Fibroblast of lung (primary cell): ENCODE measurements around the gene TBC1D21. TPM values are rescaled to one million over a fixed set of nuclear protein-coding genes. Genes with fewer than 3 reads are reported as not detected.

ENCODE experiments used
- DNase-seq, 2 donors: peaks; one replicate each; pipeline versions ENCODE4 v3.0.0 to v3.0.0-alpha.2; 2010; ENCODE audit warnings: low read depth in 2 of 2
- H2AFZ ChIP-seq: 2 replicates; pipeline ENCODE4 v1.5.1; 2012; ENCODE audit warnings: low read length, control low read depth, inconsistent platforms
- H3K27ac ChIP-seq: 2 replicates; pipeline ENCODE4 v1.5.1; 2011; ENCODE audit warnings: low read length, control low read depth; ENCODE audit not compliant: insufficient read depth
- H3K27me3 ChIP-seq: 2 replicates; pipeline ENCODE4 v1.5.1; 2011; ENCODE audit warnings: mild to moderate bottlenecking, low read length; ENCODE audit not compliant: control insufficient read depth, insufficient read depth
- H3K36me3 ChIP-seq: 2 replicates; pipeline ENCODE4 v1.5.1; 2011; ENCODE audit warnings: low read length; ENCODE audit not compliant: control insufficient read depth, insufficient read depth
- H3K4me1 ChIP-seq: 2 replicates; pipeline ENCODE4 v1.5.1; 2011; ENCODE audit warnings: low read length; ENCODE audit not compliant: control insufficient read depth, insufficient read depth; ENCODE audit errors: extremely low read depth
- H3K4me2 ChIP-seq: 2 replicates; pipeline ENCODE4 v1.5.1; 2011; ENCODE audit warnings: low read length, control low read depth; ENCODE audit not compliant: insufficient read depth; ENCODE audit errors: extremely low read depth
- H3K4me3 ChIP-seq, 4 experiments: fragments of 200-600 bp in 1 of 4; sonication (generic) in 1 of 4; replicated peaks in 1 of 4; 2 replicates each; pipeline ENCODE4 v1.5.1; 2011 to 2016; ENCODE audit warnings: low read length in 4 of 4, low read depth in 3 of 4, mild to moderate bottlenecking in 3 of 4, control low read depth in 2 of 4, inconsistent platforms in 1 of 4, mixed read lengths in 1 of 4; ENCODE audit not compliant: insufficient read depth in 1 of 4; ENCODE audit errors: control extremely low read depth in 1 of 4
- H3K79me2 ChIP-seq: 2 replicates; pipeline ENCODE4 v1.5.1; 2012; ENCODE audit warnings: mild to moderate bottlenecking, low read length, inconsistent platforms; ENCODE audit not compliant: control insufficient read depth, insufficient read depth
- H3K9ac ChIP-seq: 2 replicates; pipeline ENCODE4 v1.5.1; 2011; ENCODE audit warnings: mild to moderate bottlenecking, low read length, control low read depth; ENCODE audit not compliant: insufficient read depth
- H3K9me3 ChIP-seq: 2 replicates; pipeline ENCODE4 v1.5.1; 2012; ENCODE audit warnings: low read depth, low read length; ENCODE audit not compliant: control insufficient read depth, insufficient read depth
- H4K20me1 ChIP-seq: 2 replicates; pipeline ENCODE4 v1.5.1; 2011; ENCODE audit warnings: low read length; ENCODE audit not compliant: control insufficient read depth, insufficient read depth; ENCODE audit errors: extremely low read depth
- CTCF ChIP-seq, 2 donors: IDR thresholded peaks in 1 of 2; conservative IDR thresholded peaks in 1 of 2; 1 replicate in 1 of 2; 2 replicates in 1 of 2; pipeline ENCODE4 v1.5.1; 2011 to 2012; ENCODE audit warnings: low read length in 2 of 2, control low read depth in 1 of 2, inconsistent platforms in 1 of 2, low read depth in 1 of 2, mild to moderate bottlenecking in 1 of 2
- EZH2 ChIP-seq: IDR thresholded peaks from 2 replicates; pipeline ENCODE4 v1.5.1; 2012; ENCODE audit warnings: low read length, control low read depth, mild to moderate bottlenecking; ENCODE audit errors: missing control alignments
- polyA plus RNA-seq, 2 donors: library from polyadenylated mRNA; depleted of rRNA in 1 of 2; stranded (reverse) in 1 of 2; unstranded in 1 of 2; fragments of >200 nt; gene quantifications; 2 replicates each; pipeline ENCODE4 v1.2.1, GENCODE V29; 2011 to 2012; ENCODE audit warnings: missing spikeins in 1 of 2
- total RNA-seq: library from RNA; depleted of rRNA; stranded (reverse); fragments of >200 nt; gene quantifications from 2 replicates; pipeline ENCODE4 v1.2.1, GENCODE V29; 2014

TBC1D21 gene
- total and polyA plus RNA-seq, 2 donors (not counting 1 experiment from before 2014, with no cell fraction given), result not detected

GRCh38 chr15:73832657-73833056 lies 40.7 kb upstream of the TBC1D21 start:
- Histone ChIP-seq H3K4me2 (no peak overlapping the region), H3K79me2 (no peaks in the 10 kb centered on the region), H3K9me3 (no peaks in the 10 kb centered on the region), H3K4me3 (no peak overlapping the region), H3K27me3 (peaks cover 7% of the 10 kb centered on the region), H3K4me1 (no peaks in the 10 kb centered on the region), H2AFZ (no peak overlapping the region), H3K36me3 (no peaks in the 10 kb centered on the region), H3K27ac (no peak overlapping the region), H3K9ac (no peak overlapping the region), H4K20me1 (no peaks in the 10 kb centered on the region)
- TF ChIP-seq CTCF (conservative IDR thresholded peaks at IDR 0.05 in 1 of 2, IDR thresholded peaks at IDR 0.05 in 1 of 2; ENCODE audit: low read depth in 1 of 2, low read length in 2 of 2), result no peak
- TF ChIP-seq EZH2, result no peak
- no peak for DNase-seq

GRCh38 chr15:73836845-73837244 lies 36.5 kb upstream of the TBC1D21 start:
- peaks cover 12% of the 10 kb centered on the region for H3K27me3 ChIP-seq
- no peaks in the 10 kb centered on the region for H3K4me1 ChIP-seq

GRCh38 chr15:73838831-73839426 lies 34.4 kb upstream of the TBC1D21 start:
- Histone ChIP-seq H3K27me3 (peaks cover 12% of the 10 kb centered on the region), H2AFZ (no peak overlapping the region), H3K9me3 (no peaks in the 10 kb centered on the region), H4K20me1 (no peaks in the 10 kb centered on the region), H3K4me3 (no peak overlapping the region), H3K36me3 (no peaks in the 10 kb centered on the region), H3K9ac (no peak overlapping the region), H3K4me1 (no peaks in the 10 kb centered on the region), H3K4me2 (no peak overlapping the region), H3K27ac (no peak overlapping the region), H3K79me2 (no peaks in the 10 kb centered on the region)
- DNase-seq, result no peak
- no peak for TF ChIP-seq EZH2
- TF ChIP-seq CTCF (conservative IDR thresholded peaks at IDR 0.05 in 1 of 2, IDR thresholded peaks at IDR 0.05 in 1 of 2; ENCODE audit: low read depth in 1 of 2, low read length in 2 of 2), result no peak

More at GRCh38 chr15:73836845-73837244, 36.5 kb upstream of the TBC1D21 start:
- Histone ChIP-seq H4K20me1 (no peaks in the 10 kb centered on the region), H2AFZ (no peak overlapping the region), H3K4me2 (no peak overlapping the region), H3K4me3 (no peak overlapping the region), H3K36me3 (no peaks in the 10 kb centered on the region), H3K9me3 (no peaks in the 10 kb centered on the region), H3K9ac (no peak overlapping the region), H3K27ac (no peak overlapping the region), H3K79me2 (no peaks in the 10 kb centered on the region)
- no peak for DNase-seq
- TF ChIP-seq EZH2, result no peak
- TF ChIP-seq CTCF (conservative IDR thresholded peaks at IDR 0.05 in 1 of 2, IDR thresholded peaks at IDR 0.05 in 1 of 2; ENCODE audit: low read depth in 1 of 2, low read length in 2 of 2), result no peak
